Liver (tissue), 3 donors: ENCODE measurements around the gene OCSTAMP.

ENCODE experiments used
- GABPA ChIP-seq, 2 donors: IDR thresholded peaks in 1 of 2; conservative IDR thresholded peaks in 1 of 2; 2 replicates each; pipeline ENCODE4 v1.6.1; 2016; ENCODE audit warnings: antibody characterized with exemption in 2 of 2, mild to moderate bottlenecking in 1 of 2, moderate library complexity in 1 of 2
- JUND ChIP-seq, 2 donors: IDR thresholded peaks; 2 replicates each; pipeline ENCODE4 v1.6.1; 2016; ENCODE audit warnings: antibody characterized with exemption in 2 of 2
- TAF1 ChIP-seq: conservative IDR thresholded peaks from 2 replicates; pipeline ENCODE4 v1.6.1; 2016; ENCODE audit warnings: antibody characterized with exemption, mild to moderate bottlenecking
- TF ChIP-seq, protein P1 (sequence below): fragments of 150-350 bp; IDR thresholded peaks from 2 replicates; pipeline ENCODE4 v1.5.1; 2017; ENCODE audit warnings: improper control_type of control experiment, low read depth, low read length; ENCODE audit not compliant: missing input control
- donor health status: healthy.
- donor health status: healthy.

DNA sequence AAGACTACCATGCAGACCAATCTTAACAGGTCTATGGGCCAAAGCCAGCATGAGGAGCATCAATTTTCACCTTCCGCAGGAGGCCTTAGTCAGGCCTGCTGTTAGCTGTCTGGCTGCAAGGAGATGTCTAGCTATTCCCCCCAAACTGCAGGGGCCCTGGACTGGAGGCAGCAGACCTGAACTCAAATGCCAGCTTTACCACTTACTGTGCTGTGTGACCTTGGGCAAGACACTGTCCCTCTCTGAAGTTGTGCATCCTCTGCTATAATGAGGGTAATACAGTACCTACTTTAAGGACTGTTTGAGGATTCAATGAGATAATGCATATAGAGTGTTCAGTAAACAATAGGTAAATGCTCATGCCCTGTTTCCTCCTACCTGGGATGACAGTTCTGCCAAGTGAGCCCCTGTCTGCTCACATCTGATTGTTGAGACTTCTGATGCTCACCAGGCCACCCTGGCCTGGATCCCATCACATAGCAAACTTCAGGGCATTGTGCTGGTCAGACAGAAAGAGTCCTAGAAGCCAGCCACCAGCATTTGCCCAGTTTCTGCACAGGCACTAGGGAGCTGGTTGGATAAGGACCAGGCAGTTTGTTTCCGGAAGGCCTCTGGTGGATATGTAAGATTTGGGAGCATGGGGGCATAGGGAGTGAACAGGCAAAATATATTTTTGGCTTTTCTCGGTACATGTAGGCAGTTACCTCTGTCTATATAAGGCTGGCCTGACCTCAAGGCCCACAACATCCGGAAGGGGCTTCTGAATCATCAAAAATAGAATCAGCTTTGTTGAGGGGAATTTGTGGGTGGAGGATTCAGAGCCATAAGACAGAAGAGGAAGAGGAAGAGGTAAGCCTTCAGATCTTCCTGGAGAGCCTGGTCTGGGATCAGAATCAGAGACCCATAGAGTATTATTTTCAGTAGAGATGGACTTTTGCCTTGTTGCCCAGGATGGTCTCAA, 2.3 kb upstream of the OCSTAMP start:
- TF ChIP-seq, protein P1, sequence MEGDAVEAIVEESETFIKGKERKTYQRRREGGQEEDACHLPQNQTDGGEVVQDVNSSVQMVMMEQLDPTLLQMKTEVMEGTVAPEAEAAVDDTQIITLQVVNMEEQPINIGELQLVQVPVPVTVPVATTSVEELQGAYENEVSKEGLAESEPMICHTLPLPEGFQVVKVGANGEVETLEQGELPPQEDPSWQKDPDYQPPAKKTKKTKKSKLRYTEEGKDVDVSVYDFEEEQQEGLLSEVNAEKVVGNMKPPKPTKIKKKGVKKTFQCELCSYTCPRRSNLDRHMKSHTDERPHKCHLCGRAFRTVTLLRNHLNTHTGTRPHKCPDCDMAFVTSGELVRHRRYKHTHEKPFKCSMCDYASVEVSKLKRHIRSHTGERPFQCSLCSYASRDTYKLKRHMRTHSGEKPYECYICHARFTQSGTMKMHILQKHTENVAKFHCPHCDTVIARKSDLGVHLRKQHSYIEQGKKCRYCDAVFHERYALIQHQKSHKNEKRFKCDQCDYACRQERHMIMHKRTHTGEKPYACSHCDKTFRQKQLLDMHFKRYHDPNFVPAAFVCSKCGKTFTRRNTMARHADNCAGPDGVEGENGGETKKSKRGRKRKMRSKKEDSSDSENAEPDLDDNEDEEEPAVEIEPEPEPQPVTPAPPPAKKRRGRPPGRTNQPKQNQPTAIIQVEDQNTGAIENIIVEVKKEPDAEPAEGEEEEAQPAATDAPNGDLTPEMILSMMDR, result no peak
- no peak for TF ChIP-seq TAF1
- no peak for TF ChIP-seq JUND (IDR thresholded peaks at IDR 0.05)
- no peak for TF ChIP-seq GABPA (IDR thresholded peaks at IDR 0.05 in 1 of 2, conservative IDR thresholded peaks at IDR 0.05 in 1 of 2)
